KOPT-K1 (cell line): ENCODE results near the gene GNG12.

ENCODE experiments used
- H3K27ac ChIP-seq: fragments of 200-600 bp; sonication (generic); 2 replicates; pipeline ENCODE4 v1.5.1; 2016; ENCODE audit warnings: antibody characterized with exemption, mild to moderate bottlenecking, low read depth, low read length; ENCODE audit not compliant: poor library complexity, severe bottlenecking
- H3K36me3 ChIP-seq: fragments of 200-600 bp; sonication (generic); 2 replicates; pipeline ENCODE4 v1.5.1; 2017; ENCODE audit warnings: antibody characterized with exemption, mild to moderate bottlenecking, low read length, moderate library complexity; ENCODE audit not compliant: insufficient read depth
- H3K9me3 ChIP-seq: fragments of 200-600 bp; sonication (generic); 2 replicates; pipeline ENCODE4 v1.5.1; 2017; ENCODE audit warnings: antibody characterized with exemption, low read length, mild to moderate bottlenecking; ENCODE audit not compliant: insufficient read depth, poor library complexity, severe bottlenecking

The GNG12 gene

GRCh38 chr1:67768480-67768879 lies 64.8 kb downstream of the GNG12 start:
- H3K36me3 ChIP-seq = no peaks in the 10 kb centered on the region
- H3K27ac ChIP-seq = no peak overlapping the region

GRCh38 chr1:67767103-67767782 lies 66.0 kb downstream of the GNG12 start:
- H3K9me3 ChIP-seq = no peaks in the 10 kb centered on the region

More at GRCh38 chr1:67768480-67768879, 64.8 kb downstream of the GNG12 start:
- H3K9me3 ChIP-seq = no peaks in the 10 kb centered on the region

GRCh38 chr1:67766141-67766978 lies 66.9 kb downstream of the GNG12 start:
- Histone ChIP-seq H3K9me3 (no peaks in the 10 kb centered on the region), H3K36me3 (no peaks in the 10 kb centered on the region), H3K27ac (no peak overlapping the region)

More at GRCh38 chr1:67767103-67767782, 66.0 kb downstream of the GNG12 start:
- Histone ChIP-seq H3K36me3 (no peaks in the 10 kb centered on the region), H3K27ac (no peak overlapping the region)

GRCh38 chr1:67764633-67765032 lies 68.6 kb downstream of the GNG12 start:
- H3K9me3 ChIP-seq = no peaks in the 10 kb centered on the region
- H3K27ac ChIP-seq = no peak overlapping the region
- H3K36me3 ChIP-seq = no peaks in the 10 kb centered on the region

GRCh38 chr1:67761730-67762129 lies 71.5 kb downstream of the GNG12 start:
- no peak overlapping the region for H3K27ac ChIP-seq
- no peaks in the 10 kb centered on the region for H3K36me3 ChIP-seq
- H3K9me3 ChIP-seq = no peaks in the 10 kb centered on the region

- H3K27ac ChIP-seq = no peak overlapping the region
These were observed 72.2 kb downstream of the GNG12 start for GRCh38 chr1:67761091-67761490.

GRCh38 chr1:67760030-67760821 lies 73.0 kb downstream of the GNG12 start:
- no peaks in the 10 kb centered on the region for H3K9me3 ChIP-seq
- H3K27ac ChIP-seq = no peak overlapping the region
- H3K36me3 ChIP-seq = no peaks in the 10 kb centered on the region

More at GRCh38 chr1:67761091-67761490, 72.2 kb downstream of the GNG12 start:
- no peaks in the 10 kb centered on the region for H3K9me3 ChIP-seq
- H3K36me3 ChIP-seq = no peaks in the 10 kb centered on the region

GRCh38 chr1:67759692-67760029 lies 73.6 kb downstream of the GNG12 start:
- Histone ChIP-seq H3K9me3 (no peaks in the 10 kb centered on the region), H3K27ac (no peak overlapping the region), H3K36me3 (no peaks in the 10 kb centered on the region)

- no peak overlapping the region for H3K27ac ChIP-seq
These were observed 74.2 kb downstream of the GNG12 start for GRCh38 chr1:67759066-67759465.

GRCh38 chr1:67755619-67756018 lies 77.6 kb downstream of the GNG12 start:
- Histone ChIP-seq H3K36me3 (no peaks in the 10 kb centered on the region), H3K9me3 (no peaks in the 10 kb centered on the region), H3K27ac (no peak overlapping the region)

More at GRCh38 chr1:67759066-67759465, 74.2 kb downstream of the GNG12 start:
- no peaks in the 10 kb centered on the region for H3K9me3 ChIP-seq
- no peaks in the 10 kb centered on the region for H3K36me3 ChIP-seq

- no peaks in the 10 kb centered on the region for H3K9me3 ChIP-seq
- no peaks in the 10 kb centered on the region for H3K36me3 ChIP-seq
- no peak overlapping the region for H3K27ac ChIP-seq
These were observed 78.1 kb downstream of the GNG12 start for GRCh38 chr1:67755160-67755559.

- Histone ChIP-seq H3K36me3 (no peaks in the 10 kb centered on the region), H3K9me3 (no peaks in the 10 kb centered on the region), H3K27ac (no peak overlapping the region)
These were observed 78.7 kb downstream of the GNG12 start for GRCh38 chr1:67754526-67754920.

GRCh38 chr1:67753776-67754525 lies 79.3 kb downstream of the GNG12 start:
- Histone ChIP-seq H3K9me3 (no peaks in the 10 kb centered on the region), H3K36me3 (no peaks in the 10 kb centered on the region), H3K27ac (no peak overlapping the region)

GRCh38 chr1:67752306-67752705 lies 81.0 kb downstream of the GNG12 start:
- H3K9me3 ChIP-seq = no peaks in the 10 kb centered on the region
- no peaks in the 10 kb centered on the region for H3K36me3 ChIP-seq
- no peak overlapping the region for H3K27ac ChIP-seq
